Measurements from ENCODE around the gene HCFC1R1.

The HCFC1R1 gene

DNA sequence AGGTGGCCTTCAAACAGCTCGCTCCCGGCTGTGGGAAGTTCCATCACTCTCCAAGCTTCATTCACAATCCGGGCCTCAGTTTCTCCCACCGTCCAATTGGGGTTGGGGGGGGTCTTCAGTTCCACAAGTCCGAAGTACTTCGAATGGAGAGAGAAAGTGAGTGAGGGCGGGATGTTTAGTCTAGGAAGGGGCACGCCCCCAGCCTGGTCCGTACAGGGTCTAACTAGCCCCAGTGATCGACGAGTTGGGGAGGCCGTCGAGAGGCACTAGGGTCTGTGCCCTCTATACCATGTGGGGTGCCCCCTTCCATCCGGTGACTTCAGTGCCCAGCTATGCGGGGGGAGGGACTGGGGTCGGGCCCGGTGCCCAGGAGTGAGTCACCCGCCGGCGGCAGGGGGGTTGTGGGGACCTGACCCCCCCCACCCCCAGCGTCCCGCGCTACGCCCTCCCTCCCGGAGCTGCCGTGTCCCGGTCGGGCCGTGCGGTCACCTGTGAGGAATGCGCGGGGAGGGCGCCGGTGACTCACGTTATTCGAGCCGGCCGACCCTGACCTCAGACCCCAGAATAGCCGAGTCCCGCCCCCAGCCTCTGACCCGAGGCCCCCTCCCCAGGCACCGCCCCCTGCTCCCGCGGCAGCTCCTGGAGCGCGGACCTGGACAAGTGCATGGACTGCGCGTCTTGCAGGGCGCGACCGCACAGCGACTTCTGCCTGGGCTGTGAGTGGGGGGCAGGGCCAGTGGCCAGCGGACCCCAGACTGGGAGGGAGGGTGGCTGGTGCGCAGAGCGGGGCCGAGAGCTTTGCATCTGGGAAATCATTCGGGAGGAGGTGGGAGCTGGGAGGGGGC is 2.9 kb downstream of the HCFC1R1 start:
- Mint-ChIP-seq H3K27ac (peak overlapping the region; percentile 91), H3K4me1 (ENCODE audit: low read depth) (peaks cover 36% of the 10 kb centered on the region), H3K4me3 (peak overlapping the region; percentile 87), H3K36me3 (ENCODE audit: low read depth) (peaks cover 3% of the 10 kb centered on the region), H3K9me3 (no peaks in the 10 kb centered on the region), H3K27me3 (ENCODE audit: low read depth) (peaks cover 9% of the 10 kb centered on the region)

GRCh38 chr16:3020247-3020603 is 3.5 kb downstream of the HCFC1R1 start, which contains the start of gene TNFRSF12A:
Gene TNFRSF12A, plus strand, starts transcription at chr16:3020368. Its CDS starts 30 bp downstream, at chr16:3020398.
- Mint-ChIP-seq H3K36me3 (ENCODE audit: low read depth) (peaks cover 3% of the 10 kb centered on the region), H3K4me3 (peak within 1 kb of the TSS; percentile 87), H3K9me3 (no peaks in the 10 kb centered on the region), H3K27me3 (ENCODE audit: low read depth) (peaks cover 9% of the 10 kb centered on the region), H3K4me1 (ENCODE audit: low read depth) (peaks cover 36% of the 10 kb centered on the region), H3K27ac (peak within 1 kb of the TSS; percentile 91)

GRCh38 chr16:3019594-3020246 is 4.0 kb downstream of the HCFC1R1 start:
- no peaks in the 10 kb centered on the region for H3K9me3 Mint-ChIP-seq
- peaks cover 13% of the 10 kb centered on the region for H3K27me3 Mint-ChIP-seq (ENCODE audit: low read depth)
- H3K36me3 Mint-ChIP-seq (ENCODE audit: low read depth): peaks cover 3% of the 10 kb centered on the region
- peaks cover 36% of the 10 kb centered on the region for H3K4me1 Mint-ChIP-seq (ENCODE audit: low read depth)
- peak overlapping the region; percentile 57 for H3K27ac Mint-ChIP-seq
- H3K4me3 Mint-ChIP-seq: peak overlapping the region; percentile 87

GRCh38 chr16:3017794-3018506 is 5.8 kb downstream of the HCFC1R1 start, which contains the start of gene CLDN6:
Gene CLDN6, minus strand, starts transcription at chr16:3018183. Its CDS starts 2,162 bp downstream, at chr16:3016021.
- peaks cover 30% of the 10 kb centered on the region for H3K4me1 Mint-ChIP-seq (ENCODE audit: low read depth)
- H3K36me3 Mint-ChIP-seq (ENCODE audit: low read depth): no peaks in the 10 kb centered on the region
- H3K4me3 Mint-ChIP-seq: no peak within 1 kb of the TSS
- H3K9me3 Mint-ChIP-seq: no peaks in the 10 kb centered on the region
- H3K27me3 Mint-ChIP-seq (ENCODE audit: low read depth): peaks cover 20% of the 10 kb centered on the region
- no peak within 1 kb of the TSS for H3K27ac Mint-ChIP-seq

DNA sequence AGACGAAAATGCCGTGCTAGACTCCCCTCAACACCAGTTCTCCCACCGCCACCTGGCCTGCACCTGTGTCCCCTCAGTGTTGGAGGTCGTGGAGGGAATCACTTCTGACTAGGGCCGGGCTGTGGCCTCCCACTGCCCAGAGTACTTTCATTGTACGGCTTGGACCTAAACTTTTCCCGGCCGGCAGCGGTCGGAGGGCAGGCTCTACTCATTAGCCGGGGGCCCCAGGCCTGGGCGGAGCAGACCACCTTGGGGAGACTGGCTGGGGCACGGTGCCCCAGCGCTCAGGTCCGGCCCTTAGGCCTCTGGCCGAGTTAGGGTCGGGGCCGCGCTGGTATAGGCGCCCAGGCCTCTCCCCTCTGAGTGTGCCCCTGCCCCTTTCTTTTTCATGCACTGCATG is 6.4 kb downstream of the HCFC1R1 start:
- no peak overlapping the region for H3K4me3 Mint-ChIP-seq
- H3K9me3 Mint-ChIP-seq: no peaks in the 10 kb centered on the region
- H3K27me3 Mint-ChIP-seq (ENCODE audit: low read depth): peaks cover 20% of the 10 kb centered on the region
- H3K36me3 Mint-ChIP-seq (ENCODE audit: low read depth): no peaks in the 10 kb centered on the region
- peaks cover 24% of the 10 kb centered on the region for H3K4me1 Mint-ChIP-seq (ENCODE audit: low read depth)
- H3K27ac Mint-ChIP-seq: no peak overlapping the region

- H3K27me3 Mint-ChIP-seq (ENCODE audit: low read depth): peaks cover 24% of the 10 kb centered on the region
- H3K36me3 Mint-ChIP-seq (ENCODE audit: low read depth): no peaks in the 10 kb centered on the region
- H3K27ac Mint-ChIP-seq: no peak overlapping the region
- H3K9me3 Mint-ChIP-seq: no peaks in the 10 kb centered on the region
- H3K4me1 Mint-ChIP-seq (ENCODE audit: low read depth): peaks cover 11% of the 10 kb centered on the region
- no peak overlapping the region for H3K4me3 Mint-ChIP-seq
These were observed 7.7 kb downstream of the HCFC1R1 start for GRCh38 chr16:3015865-3016521.

DNA sequence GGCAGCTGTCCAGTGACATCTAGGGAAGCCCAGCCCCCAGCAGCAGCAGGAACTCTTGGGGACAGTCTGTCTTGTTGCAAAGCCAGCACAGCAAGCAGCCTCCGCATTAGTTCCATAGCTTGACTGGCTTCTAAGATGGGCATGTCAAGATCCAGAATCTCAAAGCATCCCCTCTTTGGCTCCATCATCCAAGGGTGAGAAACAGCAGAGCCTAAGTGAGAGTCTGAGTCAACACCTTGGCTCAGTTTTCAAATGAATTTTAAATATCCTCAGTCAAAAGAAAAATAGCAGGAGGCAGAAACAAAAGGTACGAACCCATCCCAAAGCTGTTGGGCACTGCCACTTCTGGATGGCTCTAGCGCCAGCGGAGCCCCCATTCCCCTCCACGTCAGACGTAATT is 8.8 kb downstream of the HCFC1R1 start:
- Mint-ChIP-seq H3K27me3 (ENCODE audit: low read depth) (peaks cover 24% of the 10 kb centered on the region), H3K9me3 (no peaks in the 10 kb centered on the region), H3K4me3 (no peak overlapping the region), H3K4me1 (ENCODE audit: low read depth) (peaks cover 8% of the 10 kb centered on the region), H3K27ac (no peak overlapping the region), H3K36me3 (ENCODE audit: low read depth) (no peaks in the 10 kb centered on the region)

DNA sequence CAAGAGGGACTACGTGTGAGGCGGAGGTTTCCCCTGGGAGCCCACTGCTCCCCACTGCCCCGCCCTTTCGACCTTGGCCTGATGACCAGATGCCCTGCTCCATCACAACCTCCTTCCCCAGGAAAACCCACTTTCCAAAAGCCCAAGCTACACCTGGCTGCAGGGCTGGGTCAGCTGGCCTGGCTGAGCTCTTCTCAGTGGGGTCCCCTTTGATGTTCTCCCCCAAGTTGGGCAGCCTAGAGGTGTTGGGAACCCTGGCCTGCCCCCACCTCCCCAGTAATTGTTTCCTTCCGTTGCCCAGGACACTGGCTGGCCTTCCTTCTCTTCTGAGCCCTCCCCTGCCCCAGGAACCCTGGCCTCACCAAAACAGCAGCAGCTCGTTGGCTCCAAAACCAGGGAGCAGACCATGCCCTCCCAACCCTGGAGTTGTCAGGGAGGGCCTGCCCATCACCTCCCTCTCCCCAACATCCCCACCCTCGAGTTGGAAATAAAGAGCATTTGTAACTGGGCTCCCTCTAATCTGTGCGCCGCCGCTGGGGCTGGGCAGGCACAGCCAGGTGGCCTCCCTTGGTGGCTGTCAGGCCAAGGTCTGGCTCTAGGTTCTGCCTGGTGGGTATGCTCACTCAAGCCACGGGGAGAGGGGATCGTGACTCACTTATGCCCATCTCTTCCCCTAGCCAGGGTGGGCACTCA is 9.6 kb downstream of the HCFC1R1 start:
- Mint-ChIP-seq H3K36me3 (ENCODE audit: low read depth) (no peaks in the 10 kb centered on the region), H3K4me1 (ENCODE audit: low read depth) (peaks cover 5% of the 10 kb centered on the region), H3K9me3 (no peaks in the 10 kb centered on the region), H3K27me3 (ENCODE audit: low read depth) (peaks cover 24% of the 10 kb centered on the region), H3K27ac (no peak overlapping the region), H3K4me3 (no peak overlapping the region)

DNA sequence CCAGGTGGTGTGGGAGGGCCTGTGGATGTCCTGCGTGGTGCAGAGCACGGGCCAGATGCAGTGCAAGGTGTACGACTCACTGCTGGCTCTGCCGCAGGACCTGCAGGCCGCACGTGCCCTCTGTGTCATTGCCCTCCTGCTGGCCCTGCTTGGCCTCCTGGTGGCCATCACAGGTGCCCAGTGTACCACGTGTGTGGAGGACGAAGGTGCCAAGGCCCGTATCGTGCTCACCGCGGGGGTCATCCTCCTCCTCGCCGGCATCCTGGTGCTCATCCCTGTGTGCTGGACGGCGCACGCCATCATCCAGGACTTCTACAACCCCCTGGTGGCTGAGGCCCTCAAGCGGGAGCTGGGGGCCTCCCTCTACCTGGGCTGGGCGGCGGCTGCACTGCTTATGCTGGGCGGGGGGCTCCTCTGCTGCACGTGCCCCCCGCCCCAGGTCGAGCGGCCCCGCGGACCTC is 10.2 kb downstream of the HCFC1R1 start:
- no peaks in the 10 kb centered on the region for H3K36me3 Mint-ChIP-seq (ENCODE audit: low read depth)
- no peaks in the 10 kb centered on the region for H3K9me3 Mint-ChIP-seq
- H3K27me3 Mint-ChIP-seq (ENCODE audit: low read depth): peaks cover 20% of the 10 kb centered on the region
- H3K4me3 Mint-ChIP-seq: no peak overlapping the region
- no peak overlapping the region for H3K27ac Mint-ChIP-seq
- H3K4me1 Mint-ChIP-seq (ENCODE audit: low read depth): peaks cover 7% of the 10 kb centered on the region

- H3K27ac Mint-ChIP-seq: no peak within 1 kb of the TSS
- peaks cover 18% of the 10 kb centered on the region for H3K27me3 Mint-ChIP-seq (ENCODE audit: low read depth)
- H3K4me3 Mint-ChIP-seq: no peak within 1 kb of the TSS
- H3K36me3 Mint-ChIP-seq (ENCODE audit: low read depth): no peaks in the 10 kb centered on the region
- H3K9me3 Mint-ChIP-seq: no peaks in the 10 kb centered on the region
- H3K4me1 Mint-ChIP-seq (ENCODE audit: low read depth): peaks cover 9% of the 10 kb centered on the region
These were observed 10.8 kb downstream of the HCFC1R1 start, which contains the start of gene CLDN9 for GRCh38 chr16:3012828-3013420. Gene CLDN9, plus strand, starts transcription at chr16:3012923. Its CDS starts 440 bp downstream, at chr16:3013363.

GRCh38 chr16:3012246-3012645 is 11.5 kb downstream of the HCFC1R1 start:
- Mint-ChIP-seq H3K27ac (no peak overlapping the region), H3K36me3 (ENCODE audit: low read depth) (no peaks in the 10 kb centered on the region), H3K9me3 (no peaks in the 10 kb centered on the region), H3K27me3 (ENCODE audit: low read depth) (peaks cover 18% of the 10 kb centered on the region), H3K4me3 (no peak overlapping the region), H3K4me1 (ENCODE audit: low read depth) (peaks cover 16% of the 10 kb centered on the region)

GRCh38 chr16:3010510-3010909 is 13.2 kb downstream of the HCFC1R1 start:
- no peak overlapping the region for H3K4me3 Mint-ChIP-seq
- no peak overlapping the region for H3K27ac Mint-ChIP-seq
- no peaks in the 10 kb centered on the region for H3K9me3 Mint-ChIP-seq
- H3K36me3 Mint-ChIP-seq (ENCODE audit: low read depth): no peaks in the 10 kb centered on the region
- peaks cover 21% of the 10 kb centered on the region for H3K4me1 Mint-ChIP-seq (ENCODE audit: low read depth)
- H3K27me3 Mint-ChIP-seq (ENCODE audit: low read depth): peaks cover 22% of the 10 kb centered on the region

- H3K4me3 Mint-ChIP-seq: no peak overlapping the region
- H3K9me3 Mint-ChIP-seq: no peaks in the 10 kb centered on the region
- peaks cover 21% of the 10 kb centered on the region for H3K27me3 Mint-ChIP-seq (ENCODE audit: low read depth)
- peaks cover 22% of the 10 kb centered on the region for H3K4me1 Mint-ChIP-seq (ENCODE audit: low read depth)
- H3K36me3 Mint-ChIP-seq (ENCODE audit: low read depth): no peaks in the 10 kb centered on the region
- H3K27ac Mint-ChIP-seq: no peak overlapping the region
These were observed 14.0 kb downstream of the HCFC1R1 start for GRCh38 chr16:3009568-3010390.
